Stimulated activated CD4-positive, alpha-beta T cell treated with anti-CD3 and anti-CD28 coated beads, TNF-alpha, amount 100 ng/mL, for 1 hour (primary cell): Measurements from ENCODE around the gene AIRE.
"Not testable (repeated sequence)": the region's sequence is repeated elsewhere in the genome, so short reads cannot be mapped to it uniquely, and the experiment has no call there.

ENCODE experiments used
- DNase-seq, 3 donors: peaks; one replicate each; pipeline ENCODE4 v3.0.0-alpha.2; 2020; ENCODE audit warnings: low read depth in 3 of 3, low spot score in 1 of 3

AIRE gene

GRCh38 chr21:44291078-44291935 lies 5.6 kb downstream of the AIRE start:
- no peak for DNase-seq

- DNase-seq: no peak
Measured at GRCh38 chr21:44291936-44292811, 6.5 kb downstream of the AIRE start.

GRCh38 chr21:44292812-44293195 lies 7.1 kb downstream of the AIRE start:
- no peak for DNase-seq

GRCh38 chr21:44293551-44294231 lies 8.0 kb downstream of the AIRE start:
- DNase-seq: no peak

GRCh38 chr21:44294391-44295162 lies 8.9 kb downstream of the AIRE start:
- DNase-seq: no peak

GRCh38 chr21:44295163-44295573 lies 9.5 kb downstream of the AIRE start:
- DNase-seq: no peak

GRCh38 chr21:44295646-44296045 lies 10.0 kb downstream of the AIRE start:
- DNase-seq: no peak

- no peak for DNase-seq
Measured at GRCh38 chr21:44296103-44296519, 10.4 kb downstream of the AIRE start.

- DNase-seq: no peak
Measured at GRCh38 chr21:44296916-44297315, 11.2 kb downstream of the AIRE start.

GRCh38 chr21:44297525-44298290 lies 12.0 kb downstream of the AIRE start:
- DNase-seq: peak; percentile 40 to 59 (median 54)

GRCh38 chr21:44298301-44298700 lies 12.6 kb downstream of the AIRE start:
- no peak for DNase-seq

GRCh38 chr21:44299085-44299457 lies 13.4 kb downstream of the AIRE start:
- DNase-seq: no peak

- DNase-seq: peak in 1 of 3 donors; percentile 49
Measured at GRCh38 chr21:44299458-44300261, 14.0 kb downstream of the AIRE start, which contains the start of gene PFKL. PFKL (plus strand) TSS chr21:44300053; CDS start chr21:44300106, 53 bp downstream.

GRCh38 chr21:44300262-44300959 lies 14.7 kb downstream of the AIRE start:
- DNase-seq: peak in 2 of 3 donors; percentile 20 to 51

- no peak for DNase-seq
Measured at GRCh38 chr21:44301141-44301540, 15.5 kb downstream of the AIRE start.

- DNase-seq: no peak
Measured at GRCh38 chr21:44301961-44302406, 16.3 kb downstream of the AIRE start.

GRCh38 chr21:44302573-44303401 lies 17.1 kb downstream of the AIRE start:
- DNase-seq: not testable (repeated sequence)
